NCI-H2171 treated with DMSO at 0.1 percent for 48 hours (cell line): ENCODE data around the gene WDFY4.

ENCODE experiments used
- DNase-seq: peaks from one replicate; lab custom pipeline; 2025; lab: John Stamatoyannopoulos, UW

The WDFY4 gene

GRCh38 chr10:48690791-48691660 lies 6.4 kb downstream of the WDFY4 start:
- DNase-seq: no peak

- no peak for DNase-seq
These were observed 7.3 kb downstream of the WDFY4 start for GRCh38 chr10:48691812-48692528.

- DNase-seq: no peak
These were observed 8.1 kb downstream of the WDFY4 start for GRCh38 chr10:48692748-48693147.

GRCh38 chr10:48693206-48693605 lies 8.5 kb downstream of the WDFY4 start:
- no peak for DNase-seq

- DNase-seq: no peak
These were observed 9.8 kb downstream of the WDFY4 start for GRCh38 chr10:48694371-48695030.

- no peak for DNase-seq
These were observed 11.2 kb downstream of the WDFY4 start for GRCh38 chr10:48695636-48696534.

GRCh38 chr10:48696535-48696873 lies 11.8 kb downstream of the WDFY4 start:
- DNase-seq: no peak

GRCh38 chr10:48697091-48697490 lies 12.4 kb downstream of the WDFY4 start:
- DNase-seq: no peak

- no peak for DNase-seq
These were observed 13.4 kb downstream of the WDFY4 start for GRCh38 chr10:48697821-48698764.

- DNase-seq: no peak
These were observed 14.4 kb downstream of the WDFY4 start for GRCh38 chr10:48699011-48699627.

GRCh38 chr10:48700071-48700470 lies 15.4 kb downstream of the WDFY4 start:
- no peak for DNase-seq

- DNase-seq: peak; percentile 13
These were observed 15.8 kb downstream of the WDFY4 start for GRCh38 chr10:48700493-48700892.

GRCh38 chr10:48701139-48701901 lies 16.6 kb downstream of the WDFY4 start:
- no peak for DNase-seq

GRCh38 chr10:48701941-48702340 lies 17.3 kb downstream of the WDFY4 start:
- DNase-seq: no peak

GRCh38 chr10:48703531-48704122 lies 19.0 kb downstream of the WDFY4 start:
- no peak for DNase-seq

- DNase-seq: no peak
These were observed 19.5 kb downstream of the WDFY4 start for GRCh38 chr10:48704156-48704555.

GRCh38 chr10:48705401-48705938 lies 20.8 kb downstream of the WDFY4 start:
- DNase-seq: peak; percentile 1

- DNase-seq: no peak
These were observed 22.8 kb downstream of the WDFY4 start for GRCh38 chr10:48707472-48707871.

- no peak for DNase-seq
These were observed 23.5 kb downstream of the WDFY4 start for GRCh38 chr10:48708144-48708543.
